Jurkat, Clone E6-1 (cell line): ENCODE measurements around the gene PCDHB12. TPM values are rescaled to one million over a fixed set of nuclear protein-coding genes. Genes with fewer than 3 reads are reported as not detected.
"Not testable (repeated sequence)": the region's sequence is repeated elsewhere in the genome, so short reads cannot be mapped to it uniquely, and the experiment has no call there.

Source experiments
- DNase-seq: peaks from one replicate; pipeline ENCODE4 v3.0.0-alpha.2; 2011; ENCODE audit warnings: low read depth, low spot score
- H3K4me3 ChIP-seq: 2 replicates; pipeline ENCODE4 v1.5.1; 2011; ENCODE audit warnings: mild to moderate bottlenecking, low read length, control low read depth, moderate library complexity
- polyA plus RNA-seq: library from polyadenylated mRNA; unstranded; fragments of >200 nt; gene quantifications from one replicate; pipeline ENCODE4 v1.2.1, GENCODE V29; 2012; ENCODE audit warnings: missing spikeins; ENCODE audit not compliant: insufficient read length, insufficient read depth

The PCDHB12 gene
- polyA plus RNA-seq, result not detected

GRCh38 chr5:141208478-141208877, at the start of gene PCDHB12:
TSS of gene PCDHB12 (plus strand) at chr5:141208719. CDS start at chr5:141208908, 189 bp downstream.
- DNase-seq, result no peak
- H3K4me3 ChIP-seq, result no peak within 1 kb of the TSS

DNA sequence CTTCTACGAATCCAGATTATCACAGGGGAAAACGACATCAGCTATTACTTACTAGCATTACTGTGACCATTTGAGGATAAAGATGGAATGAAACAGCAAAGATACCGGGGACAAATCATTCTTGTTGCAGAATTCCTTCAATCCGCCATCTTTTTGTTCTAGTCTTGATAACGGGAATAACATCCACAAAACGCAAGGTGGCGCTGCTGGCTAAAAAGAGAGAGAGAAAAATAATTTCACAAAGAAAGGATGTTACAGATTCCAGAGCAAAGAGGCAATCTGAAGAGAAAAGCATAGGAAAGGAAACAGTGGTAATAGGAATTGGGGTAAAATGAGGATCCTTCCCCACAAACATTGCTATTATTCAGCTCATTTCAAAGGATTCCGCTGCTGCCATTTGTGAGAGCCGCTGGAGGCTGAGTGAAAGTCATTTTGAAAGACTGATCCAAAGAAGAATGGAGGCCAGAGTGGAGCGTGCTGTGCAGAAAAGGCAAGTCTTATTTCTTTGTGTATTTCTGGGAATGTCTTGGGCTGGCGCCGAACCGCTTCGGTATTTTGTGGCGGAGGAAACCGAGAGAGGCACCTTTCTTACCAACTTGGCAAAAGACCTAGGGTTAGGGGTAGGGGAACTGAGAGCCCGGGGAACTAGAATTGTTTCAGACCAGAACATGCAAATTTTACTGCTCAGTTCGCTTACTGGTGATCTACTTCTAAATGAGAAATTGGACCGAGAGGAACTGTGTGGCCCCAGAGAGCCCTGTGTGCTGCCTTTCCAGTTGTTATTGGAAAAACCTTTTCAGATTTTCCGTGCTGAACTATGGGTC, 35.9 kb upstream of the PCDHB12 start, which contains the start of gene PCDHB7:
Gene PCDHB7 (plus strand): TSS at position 264 of the 824 bp plus-strand sequence. CDS start 192 bp downstream, at position 456.
- peak; percentile 29 for DNase-seq
- H3K4me3 ChIP-seq, result no peak within 1 kb of the TSS

GRCh38 chr5:141174291-141175104, 34.0 kb upstream of the PCDHB12 start:
- DNase-seq, H3K4me3 ChIP-seq: not testable (repeated sequence)

DNA sequence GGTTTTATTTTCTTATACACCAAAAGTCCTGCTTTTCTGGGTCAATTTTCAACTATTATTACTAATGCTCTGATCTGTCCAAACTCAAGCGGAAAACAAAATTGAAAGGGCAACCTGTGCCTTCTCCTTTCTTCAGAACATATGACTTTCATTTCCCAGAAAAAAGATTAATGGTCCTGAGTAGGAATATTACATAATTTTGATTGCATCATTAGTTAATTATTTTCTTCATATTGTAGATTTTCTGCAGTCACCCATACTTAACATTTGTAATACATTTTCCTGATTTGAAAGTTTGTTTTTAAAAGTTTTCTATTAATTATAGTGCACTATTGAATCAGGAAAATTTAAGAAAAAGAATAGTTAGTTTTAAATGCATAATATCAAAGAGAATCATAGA, 32.6 kb upstream of the PCDHB12 start:
- H3K4me3 ChIP-seq, result no peak overlapping the region
- no peak for DNase-seq

GRCh38 chr5:141177577-141178191, 30.8 kb upstream of the PCDHB12 start, which contains the start of gene PCDHB8:
TSS of gene PCDHB8 (plus strand) at chr5:141177790. CDS start at chr5:141178035, 245 bp downstream.
- DNase-seq, H3K4me3 ChIP-seq: not testable (repeated sequence)

- H3K4me3 ChIP-seq, DNase-seq: not testable (repeated sequence)
Observed at GRCh38 chr5:141179371-141179770, 29.1 kb upstream of the PCDHB12 start.

DNA sequence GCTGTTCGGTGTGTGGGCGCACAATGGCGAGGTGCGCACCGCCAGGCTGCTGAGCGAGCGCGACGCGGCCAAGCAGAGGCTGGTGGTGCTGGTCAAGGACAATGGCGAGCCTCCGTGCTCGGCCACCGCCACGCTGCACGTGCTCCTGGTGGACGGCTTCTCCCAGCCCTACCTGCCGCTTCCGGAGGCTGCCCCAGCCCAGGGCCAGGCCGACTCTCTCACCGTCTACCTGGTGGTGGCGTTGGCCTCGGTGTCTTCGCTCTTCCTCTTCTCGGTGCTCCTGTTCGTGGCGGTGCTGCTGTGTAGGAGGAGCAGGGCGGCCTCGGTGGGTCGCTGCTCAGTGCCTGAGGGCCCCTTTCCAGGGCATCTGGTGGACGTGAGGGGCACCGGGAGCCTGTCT, 28.6 kb upstream of the PCDHB12 start:
- not testable (repeated sequence) for DNase-seq, H3K4me3 ChIP-seq

- no peak for DNase-seq
- no peak overlapping the region for H3K4me3 ChIP-seq
Observed at GRCh38 chr5:141180313-141180712, 28.2 kb upstream of the PCDHB12 start.

GRCh38 chr5:141182248-141182647, 26.3 kb upstream of the PCDHB12 start, which contains the start of gene PCDHB16:
TSS of gene PCDHB16 (plus strand) at chr5:141182387. CDS start at chr5:141182560, 173 bp downstream.
- DNase-seq, result peak; percentile 7
- H3K4me3 ChIP-seq, result no peak within 1 kb of the TSS

DNA sequence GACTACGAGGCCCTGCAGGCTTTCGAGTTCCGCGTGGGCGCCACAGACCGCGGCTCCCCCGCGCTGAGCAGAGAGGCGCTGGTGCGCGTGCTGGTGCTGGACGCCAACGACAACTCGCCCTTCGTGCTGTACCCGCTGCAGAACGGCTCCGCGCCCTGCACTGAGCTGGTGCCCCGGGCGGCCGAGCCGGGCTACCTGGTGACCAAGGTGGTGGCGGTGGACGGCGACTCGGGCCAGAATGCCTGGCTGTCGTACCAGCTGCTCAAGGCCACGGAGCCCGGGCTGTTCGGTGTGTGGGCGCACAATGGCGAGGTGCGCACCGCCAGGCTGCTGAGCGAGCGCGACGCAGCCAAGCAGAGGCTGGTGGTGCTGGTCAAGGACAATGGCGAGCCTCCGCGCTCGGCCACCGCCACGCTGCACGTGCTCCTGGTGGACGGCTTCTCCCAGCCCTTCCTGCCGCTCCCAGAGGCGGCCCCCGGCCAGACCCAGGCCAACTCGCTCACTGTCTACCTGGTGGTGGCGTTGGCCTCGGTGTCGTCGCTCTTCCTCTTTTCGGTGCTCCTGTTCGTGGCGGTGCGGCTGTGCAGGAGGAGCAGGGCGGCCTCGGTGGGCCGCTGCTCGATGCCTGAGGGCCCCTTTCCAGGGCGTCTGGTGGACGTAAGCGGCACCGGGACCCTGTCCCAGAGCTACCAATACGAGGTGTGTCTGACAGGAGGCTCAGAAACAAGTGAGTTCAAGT, 24.2 kb upstream of the PCDHB12 start:
- DNase-seq, H3K4me3 ChIP-seq: not testable (repeated sequence)

- peak; percentile 24 for DNase-seq
- H3K4me3 ChIP-seq, result peak within 1 kb of the TSS; percentile 31
Observed at GRCh38 chr5:141186897-141187512, 21.5 kb upstream of the PCDHB12 start, which contains the start of gene PCDHB9. TSS of gene PCDHB9 (plus strand) at chr5:141187161. CDS start at chr5:141187319, 158 bp downstream.

DNA sequence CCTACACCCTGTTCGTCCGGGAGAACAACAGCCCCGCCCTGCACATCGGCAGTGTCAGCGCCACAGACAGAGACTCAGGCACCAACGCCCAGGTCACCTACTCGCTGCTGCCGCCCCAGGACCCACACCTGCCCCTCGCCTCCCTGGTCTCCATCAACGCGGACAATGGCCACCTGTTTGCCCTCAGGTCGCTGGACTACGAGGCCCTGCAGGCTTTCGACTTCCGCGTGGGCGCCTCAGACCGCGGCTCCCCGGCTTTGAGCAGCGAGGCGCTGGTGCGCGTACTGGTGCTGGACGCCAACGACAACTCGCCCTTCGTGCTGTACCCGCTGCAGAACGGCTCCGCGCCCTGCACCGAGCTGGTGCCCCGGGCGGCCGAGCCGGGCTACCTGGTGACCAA, 19.8 kb upstream of the PCDHB12 start:
- H3K4me3 ChIP-seq, DNase-seq: not testable (repeated sequence)

GRCh38 chr5:141189131-141189530, 19.4 kb upstream of the PCDHB12 start:
- H3K4me3 ChIP-seq, DNase-seq: not testable (repeated sequence)

- H3K4me3 ChIP-seq, result no peak within 1 kb of the TSS
- peak; percentile 17 for DNase-seq
Observed at GRCh38 chr5:141192110-141192725, 16.3 kb upstream of the PCDHB12 start, which contains the start of gene PCDHB10. TSS of gene PCDHB10 (plus strand) at chr5:141192353. CDS start at chr5:141192553, 200 bp downstream.

GRCh38 chr5:141194332-141194731, 14.2 kb upstream of the PCDHB12 start:
- H3K4me3 ChIP-seq, DNase-seq: not testable (repeated sequence)

GRCh38 chr5:141196363-141196762, 12.2 kb upstream of the PCDHB12 start:
- no peak for DNase-seq
- H3K4me3 ChIP-seq, result no peak overlapping the region
